ENCODE data around the gene SH3GL1. TPM values are rescaled to one million over a fixed set of nuclear protein-coding genes. Genes with fewer than 3 reads are reported as not detected.

SH3GL1 gene
- total and polyA plus RNA-seq, 9 of the 15 experiments (the other 6 are each of a cell fraction or from before 2014, with no cell fraction given), result 1.7 to 75.3 (median 25.7) TPM

DNA sequence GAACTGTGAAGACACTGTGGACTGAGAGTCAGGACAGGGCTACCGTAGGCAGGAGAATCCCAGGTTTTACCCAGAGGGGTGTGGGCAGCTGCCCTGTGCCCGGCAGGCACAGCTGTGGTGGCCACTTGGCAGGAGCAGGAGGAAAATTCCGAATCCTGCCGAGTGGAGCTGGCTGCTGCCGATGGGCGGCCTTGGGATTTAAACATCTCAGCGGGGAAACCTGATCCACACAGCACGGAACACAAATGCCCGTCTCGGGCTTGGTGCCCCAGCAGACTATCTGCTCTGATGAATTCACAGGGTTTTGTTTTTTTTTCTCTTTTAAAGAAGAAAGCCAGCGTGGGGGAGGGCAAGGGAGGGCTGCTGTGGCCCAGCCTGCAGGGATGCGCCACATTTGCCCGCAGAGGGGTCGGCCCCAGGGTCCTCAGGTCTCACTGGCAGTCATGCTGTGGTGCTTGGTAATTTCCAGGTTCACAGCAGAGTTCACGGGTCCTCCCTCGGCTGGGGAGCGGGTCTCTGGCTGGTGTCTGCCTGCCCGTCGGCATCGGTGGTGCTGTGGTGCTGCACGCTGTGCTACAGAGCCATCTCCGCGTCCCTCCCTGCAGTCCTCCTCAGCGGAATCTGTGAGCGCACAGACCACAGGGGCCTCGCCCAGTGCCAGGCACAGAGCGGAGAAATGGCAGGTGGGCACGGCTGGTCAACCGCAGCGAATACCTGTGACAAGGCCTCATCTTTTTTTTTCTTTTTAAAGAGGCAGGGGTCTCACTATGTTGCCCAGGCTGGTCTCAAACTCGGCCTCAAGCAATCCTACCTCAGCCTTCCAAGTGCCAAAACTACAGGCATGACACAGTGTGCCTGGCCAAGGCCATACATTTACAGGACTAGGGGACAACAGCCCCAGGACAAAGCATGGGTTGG lies 28.8 kb downstream of the SH3GL1 start:
- ChIA-PET POLR2A (interaction anchor here (0.6 to 1.2 kb wide), 6 partner anchors 8 to 130 kb away, joined by 3 to 6 read pairs (median 4); no protein-coding TSS in a partner anchor), CTCF (ENCODE audit: low intra/inter-chr PET ratio) (no interaction called here)
- no peaks in the 10 kb centered on the region for H3K9me3 ChIP-seq (replicated peaks; ENCODE audit: control insufficient read depth, insufficient read depth, low read depth, low read length)
- peak overlapping the region; percentile 57; the same call in 2 of the 3 replicates for H3K27ac ChIP-seq (ENCODE audit: extremely low read depth, low read depth, low read length)
- no peak overlapping the region for H2AFZ ChIP-seq (ENCODE audit: low read depth, low read length)
- peaks cover 56% of the 10 kb centered on the region; the same call in 2 of the 3 replicates for H3K36me3 ChIP-seq (ENCODE audit: control insufficient read depth, insufficient read depth, low read length)
- ATAC-seq (no peak), FAIRE-seq (no peak), DNase-seq (ENCODE audit: extremely low read depth in 1 of 4, low spot score in 3 of 4) (no peak)
- 96% methylated on average over 19 of the region's 31 CpGs for WGBS (ENCODE audit: insufficient coverage, low coverage, missing lambda C conversion rate)
- H4K20me1 ChIP-seq (replicated peaks; ENCODE audit: control insufficient read depth, insufficient read depth, low read length), result peaks cover 7% of the 10 kb centered on the region
- peak overlapping the region; percentile 19 to 94; a peak in 3 of 4 replicates for H3K9ac ChIP-seq (ENCODE audit: insufficient read depth in 1 of 2, low read depth in 2 of 2, low read length in 2 of 2)
- no peak overlapping the region; the same call in 1 of the 2 replicates for H3K4me2 ChIP-seq (ENCODE audit: insufficient read depth, low read length)
- peaks cover 68 to 92% of the 10 kb centered on the region in 2 experiments for H3K4me1 ChIP-seq (replicated peaks in 1 of 2; ENCODE audit: control insufficient read depth in 2 of 2, insufficient read depth in 2 of 2, low read length in 2 of 2)
- BruUV-seq (replicated peaks), result no TSS peak
- in situ Hi-C loops (cut with MboI) (no loop called here), intact Hi-C loops (cut with micrococcal nuclease) (no loop called here)
- H3K79me2 ChIP-seq (ENCODE audit: control insufficient read depth, insufficient read depth, low read length), result peaks cover 90% of the 10 kb centered on the region
- no peaks in the 10 kb centered on the region for H3K27me3 ChIP-seq (ENCODE audit: control insufficient read depth in 2 of 2, insufficient read depth in 2 of 2, low read length in 2 of 2)
- TF ChIP-seq SAP30 (IDR thresholded peaks at IDR 0.05; ENCODE audit: borderline replicate concordance, insufficient read depth, low read depth, low read length, poor library complexity, severe bottlenecking) (no peak), POLR2G (IDR thresholded peaks at IDR 0.05; ENCODE audit: low read depth, low read length) (peak; percentile 11; the same call in 1 of the 2 replicates)
- TF ChIP-seq, protein P1, sequence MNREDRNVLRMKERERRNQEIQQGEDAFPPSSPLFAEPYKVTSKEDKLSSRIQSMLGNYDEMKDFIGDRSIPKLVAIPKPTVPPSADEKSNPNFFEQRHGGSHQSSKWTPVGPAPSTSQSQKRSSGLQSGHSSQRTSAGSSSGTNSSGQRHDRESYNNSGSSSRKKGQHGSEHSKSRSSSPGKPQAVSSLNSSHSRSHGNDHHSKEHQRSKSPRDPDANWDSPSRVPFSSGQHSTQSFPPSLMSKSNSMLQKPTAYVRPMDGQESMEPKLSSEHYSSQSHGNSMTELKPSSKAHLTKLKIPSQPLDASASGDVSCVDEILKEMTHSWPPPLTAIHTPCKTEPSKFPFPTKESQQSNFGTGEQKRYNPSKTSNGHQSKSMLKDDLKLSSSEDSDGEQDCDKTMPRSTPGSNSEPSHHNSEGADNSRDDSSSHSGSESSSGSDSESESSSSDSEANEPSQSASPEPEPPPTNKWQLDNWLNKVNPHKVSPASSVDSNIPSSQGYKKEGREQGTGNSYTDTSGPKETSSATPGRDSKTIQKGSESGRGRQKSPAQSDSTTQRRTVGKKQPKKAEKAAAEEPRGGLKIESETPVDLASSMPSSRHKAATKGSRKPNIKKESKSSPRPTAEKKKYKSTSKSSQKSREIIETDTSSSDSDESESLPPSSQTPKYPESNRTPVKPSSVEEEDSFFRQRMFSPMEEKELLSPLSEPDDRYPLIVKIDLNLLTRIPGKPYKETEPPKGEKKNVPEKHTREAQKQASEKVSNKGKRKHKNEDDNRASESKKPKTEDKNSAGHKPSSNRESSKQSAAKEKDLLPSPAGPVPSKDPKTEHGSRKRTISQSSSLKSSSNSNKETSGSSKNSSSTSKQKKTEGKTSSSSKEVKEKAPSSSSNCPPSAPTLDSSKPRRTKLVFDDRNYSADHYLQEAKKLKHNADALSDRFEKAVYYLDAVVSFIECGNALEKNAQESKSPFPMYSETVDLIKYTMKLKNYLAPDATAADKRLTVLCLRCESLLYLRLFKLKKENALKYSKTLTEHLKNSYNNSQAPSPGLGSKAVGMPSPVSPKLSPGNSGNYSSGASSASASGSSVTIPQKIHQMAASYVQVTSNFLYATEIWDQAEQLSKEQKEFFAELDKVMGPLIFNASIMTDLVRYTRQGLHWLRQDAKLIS (CRISPR knock-in tag; IDR thresholded peaks at IDR 0.05), result no peak
- no peaks in the 10 kb centered on the region for H3K9me1 ChIP-seq (ENCODE audit: control insufficient read depth, insufficient read depth, low read length)
- H3K4me3 ChIP-seq, result no peak overlapping the region

All from K562 (cell line).